GM19397 (cell line): ENCODE data around the gene ROCK2.
"Not testable (repeated sequence)": the region's sequence is repeated elsewhere in the genome, so short reads cannot be mapped to it uniquely, and the experiment has no call there.

Experiments
- ATAC-seq: cut with Tn5 transposase; IDR thresholded peaks from one replicate; pipeline ENCODE4 v1.9.1; 2021; ENCODE audit warnings: mild to moderate bottlenecking, moderate library complexity; ENCODE audit not compliant: unreplicated experiment

ROCK2 gene

GRCh38 chr2:11279398-11279797 is 65.0 kb downstream of the ROCK2 start:
- ATAC-seq: no peak

- no peak for ATAC-seq
These were observed 66.2 kb downstream of the ROCK2 start for GRCh38 chr2:11278219-11278618.

- no peak for ATAC-seq
These were observed 68.5 kb downstream of the ROCK2 start for GRCh38 chr2:11275910-11276309.

GRCh38 chr2:11270891-11271290 is 73.5 kb downstream of the ROCK2 start:
- ATAC-seq: no peak

- no peak for ATAC-seq
These were observed 76.5 kb downstream of the ROCK2 start for GRCh38 chr2:11267931-11268330.

GRCh38 chr2:11264818-11265217 is 79.6 kb downstream of the ROCK2 start:
- no peak for ATAC-seq

GRCh38 chr2:11264007-11264406 is 80.4 kb downstream of the ROCK2 start:
- ATAC-seq: no peak

GRCh38 chr2:11263177-11263576 is 81.3 kb downstream of the ROCK2 start:
- no peak for ATAC-seq

- not testable (repeated sequence) for ATAC-seq
These were observed 82.0 kb downstream of the ROCK2 start for GRCh38 chr2:11262438-11262837.

GRCh38 chr2:11261564-11261963 is 82.9 kb downstream of the ROCK2 start:
- not testable (repeated sequence) for ATAC-seq

GRCh38 chr2:11260979-11261378 is 83.5 kb downstream of the ROCK2 start:
- ATAC-seq: no peak

- no peak for ATAC-seq
These were observed 86.5 kb downstream of the ROCK2 start for GRCh38 chr2:11257964-11258363.

- no peak for ATAC-seq
These were observed 87.4 kb downstream of the ROCK2 start for GRCh38 chr2:11257078-11257477.

- no peak for ATAC-seq
These were observed 88.3 kb downstream of the ROCK2 start for GRCh38 chr2:11256166-11256565.

- no peak for ATAC-seq
These were observed 90.3 kb downstream of the ROCK2 start for GRCh38 chr2:11254100-11254536.

- not testable (repeated sequence) for ATAC-seq
These were observed 92.0 kb downstream of the ROCK2 start for GRCh38 chr2:11252458-11252857.

- ATAC-seq: no peak
These were observed 93.8 kb downstream of the ROCK2 start for GRCh38 chr2:11250400-11251196.

- no peak for ATAC-seq
These were observed 99.1 kb downstream of the ROCK2 start for GRCh38 chr2:11245322-11245721.

GRCh38 chr2:11244091-11244826 is 100.2 kb downstream of the ROCK2 start:
- no peak for ATAC-seq

- no peak for ATAC-seq
These were observed 100.9 kb downstream of the ROCK2 start for GRCh38 chr2:11243512-11243911.

GRCh38 chr2:11242542-11243174 is 101.8 kb downstream of the ROCK2 start:
- ATAC-seq: no peak
